Uterus (tissue), 2 donors: Measurements from ENCODE around the gene DNTT.

Source experiments
- CTCF ChIP-seq, 4 experiments: fragments of 200-600 bp in 2 of 4; fragments of 450-650 bp in 2 of 4; sonication (generic) in 2 of 4; IDR thresholded peaks; one replicate each; pipeline ENCODE4 v1.5.1; 2016 to 2019; ENCODE audit warnings: antibody characterized with exemption in 4 of 4, mild to moderate bottlenecking in 2 of 4, moderate library complexity in 1 of 4
- POLR2A ChIP-seq, 2 donors: fragments of 450-650 bp; IDR thresholded peaks; one replicate each; pipeline ENCODE4 v1.6.1; 2016; ENCODE audit warnings: antibody characterized with exemption in 2 of 2, mild to moderate bottlenecking in 1 of 2, moderate library complexity in 1 of 2

GRCh38 chr10:96289218-96289910 is 14.9 kb upstream of the DNTT start:
- no peak for TF ChIP-seq CTCF (IDR thresholded peaks at IDR 0.05)
- no peak for TF ChIP-seq POLR2A (IDR thresholded peaks at IDR 0.05)
